A172 (cell line): ENCODE measurements around the gene KCNMA1. TPM values are rescaled to one million over a fixed set of nuclear protein-coding genes. Genes with fewer than 3 reads are reported as not detected.

Experiments
- DNase-seq: peaks from one replicate; pipeline ENCODE4 v3.0.0-alpha.2; 2015; ENCODE audit warnings: low spot score
- total RNA-seq: library from RNA; depleted of rRNA; stranded (reverse); fragments of >200 nt; shearing (Covaris generic); gene quantifications from 2 replicates; pipeline ENCODE4 v1.2.3, GENCODE V29; 2014

The KCNMA1 gene
- total RNA-seq, 1 experiment from 2014 or later = 50.7 TPM

- no peak for DNase-seq
Measured at GRCh38 chr10:77248104-77248790, 389.4 kb downstream of the KCNMA1 start.

- DNase-seq = peak; percentile 84
Measured at GRCh38 chr10:77247031-77247990, 390.3 kb downstream of the KCNMA1 start.

GRCh38 chr10:77245953-77246352, 391.7 kb downstream of the KCNMA1 start:
- no peak for DNase-seq

- no peak for DNase-seq
Measured at GRCh38 chr10:77244746-77245145, 392.9 kb downstream of the KCNMA1 start.

GRCh38 chr10:77244286-77244685, 393.3 kb downstream of the KCNMA1 start:
- DNase-seq = no peak

GRCh38 chr10:77241350-77241725, 396.3 kb downstream of the KCNMA1 start:
- DNase-seq = no peak

- DNase-seq = no peak
Measured at GRCh38 chr10:77240706-77241349, 396.8 kb downstream of the KCNMA1 start.

GRCh38 chr10:77240041-77240652, 397.5 kb downstream of the KCNMA1 start:
- DNase-seq = no peak

GRCh38 chr10:77237120-77237519, 400.5 kb downstream of the KCNMA1 start:
- no peak for DNase-seq

- peak; percentile 35 for DNase-seq
Measured at GRCh38 chr10:77236700-77237099, 400.9 kb downstream of the KCNMA1 start.

- no peak for DNase-seq
Measured at GRCh38 chr10:77236029-77236428, 401.6 kb downstream of the KCNMA1 start.

- no peak for DNase-seq
Measured at GRCh38 chr10:77234599-77234998, 403.0 kb downstream of the KCNMA1 start.

GRCh38 chr10:77233466-77233865, 404.1 kb downstream of the KCNMA1 start:
- DNase-seq = no peak

- no peak for DNase-seq
Measured at GRCh38 chr10:77231884-77232610, 405.6 kb downstream of the KCNMA1 start.

- DNase-seq = no peak
Measured at GRCh38 chr10:77231375-77231774, 406.2 kb downstream of the KCNMA1 start.

GRCh38 chr10:77230194-77230593, 407.4 kb downstream of the KCNMA1 start:
- peak; percentile 26 for DNase-seq

- DNase-seq = no peak
Measured at GRCh38 chr10:77229704-77230103, 407.9 kb downstream of the KCNMA1 start.

GRCh38 chr10:77228559-77228958, 409.0 kb downstream of the KCNMA1 start:
- DNase-seq = no peak

GRCh38 chr10:77226853-77227565, 410.6 kb downstream of the KCNMA1 start:
- peak; percentile 22 for DNase-seq

GRCh38 chr10:77226452-77226851, 411.2 kb downstream of the KCNMA1 start:
- no peak for DNase-seq

GRCh38 chr10:77226020-77226419, 411.6 kb downstream of the KCNMA1 start:
- DNase-seq = no peak
